Activated T-cell treated with anti-CD3 and anti-CD28 coated beads, Interleukin-2, amount 50 U/mL, for 4 hours (primary cell): ENCODE data around the gene PAM16. TPM values are rescaled to one million over a fixed set of nuclear protein-coding genes. Genes with fewer than 3 reads are reported as not detected.

Source experiments
- ATAC-seq, 2 donors: fragments of 200-7000 bp; cut with Tn5 transposase; one replicate each; pipeline ENCODE4 v1.10.0; 2021
- DNase-seq: peaks from one replicate; pipeline ENCODE4 v3.0.0-alpha.2; 2020
- H3K27me3 Mint-ChIP-seq: one replicate; pipeline ENCODE4 v1.8.0; 2021; ENCODE audit warnings: low read depth, mixed read lengths
- H3K36me3 Mint-ChIP-seq: one replicate; pipeline ENCODE4 v1.8.0; 2022; ENCODE audit warnings: mixed read lengths; ENCODE audit not compliant: insufficient read depth
- H3K4me1 Mint-ChIP-seq: one replicate; pipeline ENCODE4 v1.8.0; 2021; ENCODE audit warnings: low read depth, mixed read lengths
- H3K4me3 Mint-ChIP-seq: one replicate; pipeline ENCODE4 v1.8.0; 2021; ENCODE audit warnings: mild to moderate bottlenecking, moderate library complexity, mixed read lengths
- H3K9me3 Mint-ChIP-seq: one replicate; pipeline ENCODE4 v1.8.0; 2021; ENCODE audit warnings: mixed read lengths
- total RNA-seq, 3 donors: library from RNA; stranded (reverse); gene quantifications; one replicate each; pipeline ENCODE4 v1.2.1, GENCODE V29; 2021

PAM16 gene
- total RNA-seq, 3 donors from 2014 or later, result 112 to 131 (median 125) TPM

DNA sequence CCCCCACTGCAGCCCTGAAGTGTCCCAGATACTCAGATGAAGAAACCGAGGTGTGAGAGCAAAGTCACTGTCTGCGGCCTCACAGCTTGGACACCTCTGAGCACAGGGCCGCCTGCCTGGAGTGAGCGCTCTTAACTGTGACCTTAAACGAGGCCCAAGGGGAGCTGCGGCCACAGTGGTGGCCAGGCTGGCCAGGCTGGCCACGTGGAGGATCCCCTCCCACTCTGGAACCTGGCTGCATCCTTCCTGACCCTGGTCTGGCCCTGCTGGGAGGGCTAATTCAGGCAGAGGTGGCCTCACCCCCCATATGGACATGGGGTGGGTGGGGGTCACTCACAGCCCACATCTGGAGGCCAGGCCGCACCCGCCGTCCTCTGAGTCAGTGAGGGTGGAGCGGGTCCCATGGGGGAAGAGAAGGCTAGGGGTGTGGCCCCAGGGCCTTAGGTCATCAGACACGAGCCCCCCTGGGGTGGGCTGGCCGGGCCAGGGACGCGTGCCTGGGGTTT lies 27.1 kb upstream of the PAM16 start:
- no peak overlapping the region for H3K4me3 Mint-ChIP-seq
- ATAC-seq (no peak), DNase-seq (no peak)
- H3K4me1 Mint-ChIP-seq, result peaks cover 5% of the 10 kb centered on the region
- peaks cover 3% of the 10 kb centered on the region for H3K36me3 Mint-ChIP-seq
- no peaks in the 10 kb centered on the region for H3K27me3 Mint-ChIP-seq
- H3K9me3 Mint-ChIP-seq, result no peaks in the 10 kb centered on the region

DNA sequence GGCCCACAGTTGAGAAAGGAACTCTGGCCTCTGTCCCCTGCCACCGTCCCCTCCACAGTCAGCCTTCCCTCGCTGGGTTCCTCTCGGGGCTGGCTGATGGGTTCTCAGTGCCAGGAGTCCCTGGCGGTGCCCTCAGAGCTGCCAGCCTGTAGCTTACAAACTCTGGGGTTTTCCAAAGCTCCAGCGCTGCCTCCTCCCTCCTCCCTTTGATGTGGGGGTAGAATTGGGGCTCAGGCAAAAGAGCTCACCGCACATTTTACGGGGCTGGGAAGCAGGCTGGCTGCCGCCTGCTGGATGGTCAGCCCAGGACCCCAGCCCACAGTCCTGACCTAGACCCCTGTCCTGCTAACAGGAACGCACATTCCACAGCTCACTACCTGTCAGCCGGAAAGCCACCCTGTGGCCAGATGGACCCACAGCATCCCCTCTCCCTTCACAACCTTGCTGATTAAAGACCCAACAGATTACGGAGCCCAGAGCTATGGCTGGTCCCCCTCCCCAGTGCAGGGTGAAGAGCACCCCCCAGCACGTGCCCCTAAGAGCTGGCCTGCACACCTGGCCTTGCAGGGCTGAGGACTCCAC lies 26.5 kb upstream of the PAM16 start:
- H3K4me1 Mint-ChIP-seq, result peaks cover 9% of the 10 kb centered on the region
- no peak for ATAC-seq

DNA sequence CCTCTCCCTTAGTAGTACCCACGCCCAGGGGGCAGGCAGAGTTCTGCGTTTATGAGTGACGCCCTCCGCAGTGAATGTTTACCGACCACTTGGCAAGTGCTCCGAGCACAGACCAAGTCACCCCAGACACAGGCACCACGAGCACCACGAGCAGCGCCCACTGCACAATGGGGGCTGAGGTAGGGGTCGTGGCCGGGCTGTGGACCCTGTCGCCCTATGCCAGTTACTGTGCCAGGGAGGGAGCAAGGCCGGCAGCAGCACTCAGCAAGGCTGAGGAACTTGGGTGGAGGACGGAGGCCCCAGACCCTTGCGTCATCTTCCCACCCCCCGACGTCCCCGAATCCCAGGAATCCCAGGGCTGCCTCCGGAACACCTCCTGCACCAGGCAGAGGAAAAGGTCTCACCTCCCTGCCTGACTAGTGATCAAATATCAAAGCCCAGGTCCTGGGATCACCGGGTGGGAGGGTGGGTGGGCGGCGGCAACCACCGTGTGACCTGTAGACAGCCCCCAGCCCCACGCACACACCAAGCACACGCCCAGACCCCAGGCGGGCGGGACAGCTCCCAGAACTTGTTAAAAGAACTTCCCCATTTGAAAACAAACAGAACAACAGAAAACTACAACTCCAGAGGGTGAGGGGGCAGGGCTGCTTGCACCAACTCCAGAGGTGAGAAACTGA lies 25.9 kb upstream of the PAM16 start:
- ATAC-seq (no peak), DNase-seq (no peak)
- H3K27me3 Mint-ChIP-seq, result no peaks in the 10 kb centered on the region
- H3K4me1 Mint-ChIP-seq, result peaks cover 13% of the 10 kb centered on the region
- no peak overlapping the region for H3K4me3 Mint-ChIP-seq
- no peaks in the 10 kb centered on the region for H3K9me3 Mint-ChIP-seq
- peaks cover 3% of the 10 kb centered on the region for H3K36me3 Mint-ChIP-seq

More for the DNA sequence above, 26.5 kb upstream of the PAM16 start:
- peaks cover 3% of the 10 kb centered on the region for H3K36me3 Mint-ChIP-seq
- H3K27me3 Mint-ChIP-seq, result no peaks in the 10 kb centered on the region
- no peak for DNase-seq
- H3K9me3 Mint-ChIP-seq, result no peaks in the 10 kb centered on the region
- H3K4me3 Mint-ChIP-seq, result no peak overlapping the region

DNA sequence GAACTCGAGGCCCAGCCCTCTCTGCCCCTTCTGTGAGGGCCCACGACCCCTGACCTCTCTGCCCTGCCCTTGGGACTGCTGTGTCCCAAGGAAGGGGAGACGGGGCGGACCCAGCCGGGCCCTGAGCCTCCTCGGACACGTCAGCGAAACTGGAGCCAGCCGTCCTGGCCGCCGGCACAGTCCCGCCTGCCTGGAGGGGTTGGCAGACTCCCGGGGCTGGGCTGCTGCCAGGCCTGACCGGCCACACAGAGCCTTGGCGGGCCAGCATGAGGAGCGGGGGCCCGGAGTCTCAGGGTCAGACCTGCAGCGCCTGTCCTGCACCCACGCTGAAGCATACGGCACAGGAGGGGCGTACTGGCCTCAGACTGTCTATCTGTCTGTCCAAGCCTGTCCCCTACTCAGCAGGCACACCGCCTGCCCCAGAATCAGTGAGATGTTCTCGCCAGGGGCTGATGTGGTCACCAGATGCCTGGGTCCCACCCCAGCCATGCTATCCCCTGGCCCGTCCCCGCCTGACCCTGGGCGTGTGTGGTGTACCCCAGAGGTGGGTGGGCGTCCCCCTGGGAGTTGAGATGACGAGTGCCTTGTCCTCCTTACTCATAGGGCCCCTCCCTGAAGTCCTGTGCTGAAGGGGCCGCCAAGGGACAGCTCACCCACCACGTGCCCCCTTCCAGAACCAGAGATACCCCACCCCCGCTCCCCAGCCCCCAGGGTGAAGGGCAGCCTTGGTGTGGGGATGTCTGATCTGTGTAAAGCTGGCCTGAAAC lies 25.2 kb upstream of the PAM16 start:
- no peak for ATAC-seq
- Mint-ChIP-seq H3K4me1 (peaks cover 13% of the 10 kb centered on the region), H3K9me3 (no peaks in the 10 kb centered on the region), H3K4me3 (no peak overlapping the region), H3K36me3 (peaks cover 3% of the 10 kb centered on the region), H3K27me3 (no peaks in the 10 kb centered on the region)
- no peak for DNase-seq

DNA sequence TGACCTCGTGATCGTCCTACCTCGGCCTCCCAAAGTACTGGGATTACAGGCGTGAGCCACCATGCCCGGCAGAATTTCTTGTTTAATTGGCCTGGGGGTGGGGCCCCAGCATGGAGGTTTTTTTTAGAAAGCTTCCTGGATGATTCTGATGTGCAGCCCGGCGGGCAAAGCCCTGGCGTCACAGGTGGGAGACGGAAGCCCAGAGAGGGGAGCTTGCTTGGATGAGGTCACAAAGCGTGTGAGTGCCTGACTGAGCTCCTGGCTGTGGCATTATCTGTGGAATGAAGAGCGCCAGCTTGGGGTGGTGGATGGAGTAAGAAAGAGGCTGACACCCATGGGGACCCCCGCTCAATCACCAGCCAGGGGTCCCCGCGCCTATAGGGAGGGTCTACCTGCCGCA lies 24.6 kb upstream of the PAM16 start:
- Mint-ChIP-seq H3K9me3 (no peaks in the 10 kb centered on the region), H3K4me1 (peaks cover 13% of the 10 kb centered on the region), H3K27me3 (no peaks in the 10 kb centered on the region), H3K36me3 (peaks cover 3% of the 10 kb centered on the region), H3K4me3 (no peak overlapping the region)
- ATAC-seq (no peak), DNase-seq (no peak)

DNA sequence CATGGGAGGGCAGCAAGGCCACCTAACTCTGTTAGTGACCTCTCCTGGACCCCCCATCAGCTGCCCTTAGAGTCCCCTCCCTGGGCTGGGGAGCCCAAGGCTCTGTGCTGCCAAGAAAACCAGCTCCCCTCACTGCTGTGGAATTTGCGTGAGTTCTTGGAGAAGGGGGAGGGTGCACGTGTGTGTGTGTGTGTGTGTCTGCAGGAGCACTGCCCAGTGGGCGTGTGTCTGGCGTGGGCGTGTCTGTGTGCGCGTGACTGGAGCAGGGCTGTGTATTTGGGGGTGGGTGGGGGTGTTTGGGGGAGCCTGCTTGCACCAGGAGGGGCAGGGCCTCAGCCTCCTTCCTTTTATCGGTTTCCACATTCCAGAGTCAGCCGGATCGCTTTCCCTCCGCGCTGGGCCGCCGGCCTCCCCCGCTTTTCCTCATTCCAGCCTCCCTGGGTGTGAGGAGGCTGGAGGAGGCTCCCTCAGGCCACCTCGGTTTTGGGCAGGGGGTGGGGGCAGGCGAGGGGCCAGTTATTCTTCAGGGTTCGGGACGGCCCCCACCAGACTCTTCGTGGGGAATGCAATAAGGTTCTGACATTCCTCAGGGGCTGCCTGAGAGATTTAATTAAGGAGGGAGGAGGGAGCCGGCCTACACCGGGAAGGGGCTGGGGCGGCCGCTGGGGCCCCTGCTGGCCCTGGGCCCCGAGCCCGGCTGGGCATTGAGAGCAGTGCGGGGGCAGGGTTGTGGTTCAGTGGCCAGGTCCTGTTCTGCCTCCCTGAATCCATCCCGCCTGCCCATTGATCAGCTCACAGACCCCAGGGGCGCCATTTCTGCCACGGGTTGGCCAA lies 23.0 kb upstream of the PAM16 start:
- Mint-ChIP-seq H3K4me1 (peaks cover 16% of the 10 kb centered on the region), H3K27me3 (no peaks in the 10 kb centered on the region), H3K9me3 (no peaks in the 10 kb centered on the region), H3K36me3 (peaks cover 3% of the 10 kb centered on the region), H3K4me3 (no peak overlapping the region)
- no peak for ATAC-seq
- no peak for DNase-seq

DNA sequence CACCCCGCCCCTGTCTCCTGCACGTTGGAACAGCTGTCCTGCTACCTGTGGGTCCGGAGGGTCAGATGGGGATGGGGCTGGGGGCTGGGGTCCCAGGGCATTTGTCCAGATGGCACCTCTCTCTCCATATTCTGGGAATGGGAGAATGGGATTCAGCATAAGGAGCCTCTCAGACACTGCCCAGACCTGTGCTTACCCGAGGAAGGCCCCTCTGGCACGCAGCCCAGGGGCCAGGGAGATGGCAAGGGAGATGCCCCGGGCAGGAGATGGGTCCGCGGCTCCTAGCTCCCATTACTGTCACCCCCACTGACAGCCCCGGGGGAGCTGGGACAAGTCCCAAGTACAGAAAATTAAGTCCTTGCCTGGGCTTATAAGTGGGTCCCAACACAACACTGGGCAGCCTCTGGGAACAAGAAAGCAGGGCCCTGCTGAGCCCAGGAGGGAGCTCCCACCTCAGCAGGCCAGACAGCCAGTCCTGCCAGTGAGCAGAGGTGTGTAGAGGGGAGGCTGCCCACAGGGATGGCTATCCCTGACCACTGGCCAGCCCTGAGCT lies 22.3 kb upstream of the PAM16 start:
- ATAC-seq (no peak), DNase-seq (no peak)
- Mint-ChIP-seq H3K4me3 (no peak overlapping the region), H3K4me1 (peaks cover 16% of the 10 kb centered on the region), H3K9me3 (no peaks in the 10 kb centered on the region), H3K27me3 (no peaks in the 10 kb centered on the region), H3K36me3 (peaks cover 3% of the 10 kb centered on the region)

DNA sequence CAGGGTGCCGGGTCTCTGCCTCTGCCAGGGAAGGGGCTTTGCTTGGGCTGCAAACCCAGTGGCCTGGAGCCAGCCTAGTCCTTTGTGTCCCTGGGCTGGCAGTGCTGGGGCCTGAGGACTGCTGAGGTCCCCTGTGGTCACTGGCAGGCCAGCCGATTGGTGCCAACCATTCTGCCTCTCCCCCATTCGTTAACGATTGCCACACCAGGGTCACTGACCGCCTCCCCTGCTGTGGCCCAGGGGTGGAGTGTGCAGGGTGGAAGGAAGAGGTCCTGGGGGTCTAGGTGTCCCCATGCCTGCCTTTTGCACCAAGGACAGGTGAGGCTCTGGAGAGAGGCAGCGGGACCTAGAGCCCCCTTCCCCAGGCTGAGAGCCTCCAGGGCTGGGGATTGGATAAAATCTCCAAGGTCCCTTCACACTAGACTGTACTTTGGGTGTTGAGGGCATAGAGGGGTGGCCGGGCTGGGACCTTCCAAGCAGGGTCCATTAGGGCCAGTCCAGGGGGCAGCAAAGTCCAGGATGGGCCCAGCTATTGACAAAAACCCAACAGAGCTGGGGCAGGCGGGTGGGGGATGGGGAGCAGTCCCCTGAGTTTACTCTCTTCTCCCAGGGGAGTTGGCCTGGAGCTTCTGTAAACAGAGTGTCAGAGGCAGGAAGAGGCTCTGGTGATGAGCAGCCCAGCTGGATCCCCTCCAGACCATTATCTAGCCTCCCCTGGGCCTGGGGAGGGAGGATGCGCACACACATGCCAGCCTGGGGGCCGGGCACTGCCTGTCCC lies 21.6 kb upstream of the PAM16 start:
- DNase-seq (no peak), ATAC-seq (no peak)
- Mint-ChIP-seq H3K4me1 (peaks cover 16% of the 10 kb centered on the region), H3K27me3 (no peaks in the 10 kb centered on the region), H3K36me3 (peaks cover 3% of the 10 kb centered on the region), H3K9me3 (no peaks in the 10 kb centered on the region), H3K4me3 (peak overlapping the region; percentile 74)

DNA sequence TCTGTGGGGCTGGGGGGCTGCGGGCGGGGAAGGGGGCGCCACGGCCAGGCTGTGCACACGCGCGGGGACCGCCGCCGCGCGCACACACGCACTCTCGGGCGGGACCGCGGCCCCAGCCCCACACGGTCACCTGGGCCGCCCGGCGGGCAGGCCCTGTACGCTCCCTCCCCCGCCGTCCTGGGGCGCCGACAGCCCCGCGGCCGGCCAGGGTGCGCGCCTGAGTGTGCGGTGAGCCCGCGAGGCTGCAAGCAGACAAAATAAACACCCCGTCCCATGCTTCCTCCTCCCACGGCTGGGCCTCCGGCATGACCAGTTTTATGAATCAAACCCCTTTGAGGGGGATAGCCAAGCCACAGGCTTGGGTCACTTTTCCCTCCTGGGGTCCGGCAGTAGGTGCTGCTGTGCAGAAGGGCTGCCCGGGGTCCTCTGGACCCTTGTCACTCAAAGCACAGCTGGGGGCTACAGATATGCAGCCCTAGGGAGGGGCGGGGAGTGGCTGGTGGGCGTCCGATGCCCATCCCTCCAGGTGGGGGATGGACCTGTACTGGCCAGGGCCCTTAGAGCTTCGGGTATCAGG lies 21.0 kb upstream of the PAM16 start:
- peak; percentile 64 to 67 for ATAC-seq
- Mint-ChIP-seq H3K27me3 (no peaks in the 10 kb centered on the region), H3K4me3 (peak overlapping the region; percentile 74), H3K36me3 (peaks cover 5% of the 10 kb centered on the region), H3K4me1 (peaks cover 18% of the 10 kb centered on the region), H3K9me3 (no peaks in the 10 kb centered on the region)
- DNase-seq, result no peak

DNA sequence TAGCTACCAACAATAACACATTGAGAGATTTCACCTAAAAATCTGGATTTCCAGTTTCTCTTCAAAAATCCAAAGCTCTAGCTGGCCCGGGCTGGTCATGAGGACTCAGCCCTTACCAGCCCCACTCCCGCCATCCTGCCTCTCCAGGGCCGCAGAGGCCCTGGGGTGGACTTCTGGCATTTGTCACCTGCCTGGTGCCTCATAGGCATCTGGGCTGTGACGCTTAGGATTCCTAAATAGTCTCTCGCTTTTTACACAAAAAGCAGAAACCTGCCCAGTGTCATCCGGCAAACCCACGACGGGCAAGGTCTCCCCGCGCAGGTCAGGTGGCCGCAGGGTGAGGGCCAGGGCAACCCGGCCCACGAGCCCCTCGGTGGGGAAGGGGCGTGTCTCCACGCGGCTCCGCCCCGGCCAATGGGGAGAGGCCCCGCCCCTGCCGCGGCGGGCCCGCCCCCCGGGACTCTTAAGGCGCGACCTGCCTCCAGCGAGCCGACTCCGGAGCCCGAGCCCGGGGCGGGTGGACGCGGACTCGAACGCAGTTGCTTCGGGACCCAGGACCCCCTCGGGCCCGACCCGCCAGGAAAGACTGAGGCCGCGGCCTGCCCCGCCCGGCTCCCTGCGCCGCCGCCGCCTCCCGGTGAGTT lies 20.4 kb upstream of the PAM16 start, which contains the start of gene VASN:
Gene VASN (plus strand): TSS at position 492 of the 644 bp plus-strand sequence. CDS start 9,030 bp downstream, outside the sequence.
- no peaks in the 10 kb centered on the region for H3K27me3 Mint-ChIP-seq
- peaks cover 16% of the 10 kb centered on the region for H3K4me1 Mint-ChIP-seq
- peak within 1 kb of the TSS; percentile 74 for H3K4me3 Mint-ChIP-seq
- peaks cover 5% of the 10 kb centered on the region for H3K36me3 Mint-ChIP-seq
- no peaks in the 10 kb centered on the region for H3K9me3 Mint-ChIP-seq
- ATAC-seq, result peak; percentile 93 to 96
- peak; percentile 69 for DNase-seq

DNA sequence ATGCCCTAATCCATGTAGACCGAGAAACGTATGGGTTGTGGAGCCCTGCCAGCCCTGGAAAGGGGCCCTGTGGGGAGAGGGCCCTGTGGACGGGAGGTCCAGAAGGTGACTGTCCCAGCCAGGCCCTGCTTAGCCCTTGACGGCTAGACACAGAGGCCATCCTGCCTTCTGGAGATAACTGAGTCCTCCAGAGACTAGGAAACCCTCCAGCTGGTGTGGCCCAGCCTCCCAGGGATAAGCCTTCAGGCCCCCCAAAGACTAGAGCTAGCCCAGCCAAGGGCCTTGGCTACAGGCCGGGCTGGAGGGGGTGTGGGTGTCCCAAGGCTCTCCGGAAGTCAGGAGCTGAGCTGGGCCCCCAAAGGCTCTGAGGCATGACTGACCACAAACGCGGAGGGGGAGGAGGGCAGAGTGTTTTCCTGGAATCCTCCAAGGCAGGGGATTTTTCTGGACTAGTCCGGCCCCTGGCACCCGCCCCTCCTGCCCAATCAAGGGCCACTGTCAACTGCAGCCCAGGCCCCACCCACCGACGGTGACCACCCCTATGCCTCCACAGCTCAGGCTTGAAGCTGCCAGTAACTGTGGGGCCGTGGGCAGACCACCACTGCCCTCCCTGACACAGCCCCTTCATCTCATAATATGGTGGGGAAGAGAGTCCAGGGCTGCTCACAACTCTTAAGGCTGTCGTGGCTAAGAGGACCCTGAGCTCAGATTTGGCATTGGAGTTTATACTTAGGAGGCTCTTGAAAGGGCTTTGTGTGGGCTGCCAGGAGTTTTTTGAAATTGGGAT lies 19.6 kb upstream of the PAM16 start:
- peaks cover 16% of the 10 kb centered on the region for H3K4me1 Mint-ChIP-seq
- no peak for DNase-seq
- no peaks in the 10 kb centered on the region for H3K27me3 Mint-ChIP-seq
- no peak overlapping the region for H3K4me3 Mint-ChIP-seq
- ATAC-seq, result no peak
- no peaks in the 10 kb centered on the region for H3K9me3 Mint-ChIP-seq
- H3K36me3 Mint-ChIP-seq, result peaks cover 5% of the 10 kb centered on the region

DNA sequence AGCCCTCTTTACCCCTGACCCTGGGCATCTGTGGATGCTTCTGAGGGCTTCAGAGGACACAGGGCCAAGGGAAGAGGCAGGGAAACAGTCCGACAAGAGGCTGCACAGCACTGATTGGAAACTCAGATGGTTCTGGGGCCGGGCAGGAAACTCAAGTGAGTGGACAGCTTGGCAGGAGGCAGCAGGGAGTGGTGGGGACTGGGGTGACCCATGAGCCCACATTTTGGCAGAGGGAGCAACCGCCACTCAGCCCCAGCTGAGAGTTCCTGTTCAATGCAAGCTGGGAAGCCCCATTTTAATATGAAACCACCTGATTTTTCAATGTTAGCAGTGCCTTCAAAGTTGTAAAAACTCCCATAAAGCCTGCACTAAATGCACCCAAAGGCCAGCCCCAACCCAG lies 19.0 kb upstream of the PAM16 start:
- Mint-ChIP-seq H3K4me1 (peaks cover 16% of the 10 kb centered on the region), H3K36me3 (peaks cover 3% of the 10 kb centered on the region), H3K9me3 (no peaks in the 10 kb centered on the region), H3K27me3 (no peaks in the 10 kb centered on the region), H3K4me3 (no peak overlapping the region)
- no peak for ATAC-seq
- DNase-seq, result no peak
